Vein endothelial cell (primary cell): ENCODE measurements around the gene RNU6-9. TPM values are rescaled to one million over a fixed set of nuclear protein-coding genes. Genes with fewer than 3 reads are reported as not detected.

ENCODE experiments used
- small RNA-seq: library from RNA; depleted of rRNA; stranded (forward); fragments of <200 nt; gene quantifications from one replicate; pipeline ENCODE3, GENCODE V24; 2012
- total RNA-seq: library from RNA; depleted of rRNA; stranded (reverse); fragments of >200 nt; gene quantifications from 2 replicates; pipeline ENCODE4 v1.2.3, GENCODE V29; 2012

RNU6-9 gene
- total RNA-seq: not detected in 2 replicates

DNA sequence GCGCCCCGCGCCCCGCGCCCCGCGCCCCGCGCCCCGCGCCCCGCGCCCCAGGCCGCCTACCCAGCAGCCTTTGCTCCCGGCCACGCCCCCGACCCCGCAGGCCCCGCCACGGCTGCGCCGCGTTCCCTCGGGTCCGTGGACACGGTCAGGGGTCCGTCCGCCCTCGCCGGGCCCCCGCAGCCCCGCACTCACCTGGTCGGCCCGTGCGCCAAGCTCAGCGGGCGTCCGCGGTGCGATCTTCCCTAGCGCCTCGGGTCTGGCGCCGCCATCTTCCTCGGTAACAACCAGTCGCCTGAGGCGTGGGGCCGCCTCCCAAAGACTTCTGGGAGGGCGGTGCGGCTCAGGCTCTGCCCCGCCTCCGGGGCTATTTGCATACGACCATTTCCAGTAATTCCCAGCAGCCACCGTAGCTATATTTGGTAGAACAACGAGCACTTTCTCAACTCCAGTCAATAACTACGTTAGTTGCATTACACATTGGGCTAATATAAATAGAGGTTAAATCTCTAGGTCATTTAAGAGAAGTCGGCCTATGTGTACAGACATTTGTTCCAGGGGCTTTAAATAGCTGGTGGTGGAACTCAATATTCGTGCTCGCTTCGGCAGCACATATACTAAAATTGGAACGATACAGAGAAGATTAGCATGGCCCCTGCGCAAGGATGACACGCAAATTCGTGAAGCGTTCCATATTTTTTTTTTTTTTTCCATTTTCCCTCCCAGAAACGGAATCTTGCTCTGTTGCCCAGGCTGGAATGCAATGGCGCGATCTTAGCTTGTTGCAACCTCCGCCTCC, at the start of gene RNU6-9, which contains the start of gene MED16:
RNU6-9 (plus strand) TSS at position 591 of the 796 bp plus-strand sequence.
MED16 (minus strand) TSS at position 294 of the 796 bp plus-strand sequence. CDS start 2,056 bp downstream, outside the sequence.

DNA sequence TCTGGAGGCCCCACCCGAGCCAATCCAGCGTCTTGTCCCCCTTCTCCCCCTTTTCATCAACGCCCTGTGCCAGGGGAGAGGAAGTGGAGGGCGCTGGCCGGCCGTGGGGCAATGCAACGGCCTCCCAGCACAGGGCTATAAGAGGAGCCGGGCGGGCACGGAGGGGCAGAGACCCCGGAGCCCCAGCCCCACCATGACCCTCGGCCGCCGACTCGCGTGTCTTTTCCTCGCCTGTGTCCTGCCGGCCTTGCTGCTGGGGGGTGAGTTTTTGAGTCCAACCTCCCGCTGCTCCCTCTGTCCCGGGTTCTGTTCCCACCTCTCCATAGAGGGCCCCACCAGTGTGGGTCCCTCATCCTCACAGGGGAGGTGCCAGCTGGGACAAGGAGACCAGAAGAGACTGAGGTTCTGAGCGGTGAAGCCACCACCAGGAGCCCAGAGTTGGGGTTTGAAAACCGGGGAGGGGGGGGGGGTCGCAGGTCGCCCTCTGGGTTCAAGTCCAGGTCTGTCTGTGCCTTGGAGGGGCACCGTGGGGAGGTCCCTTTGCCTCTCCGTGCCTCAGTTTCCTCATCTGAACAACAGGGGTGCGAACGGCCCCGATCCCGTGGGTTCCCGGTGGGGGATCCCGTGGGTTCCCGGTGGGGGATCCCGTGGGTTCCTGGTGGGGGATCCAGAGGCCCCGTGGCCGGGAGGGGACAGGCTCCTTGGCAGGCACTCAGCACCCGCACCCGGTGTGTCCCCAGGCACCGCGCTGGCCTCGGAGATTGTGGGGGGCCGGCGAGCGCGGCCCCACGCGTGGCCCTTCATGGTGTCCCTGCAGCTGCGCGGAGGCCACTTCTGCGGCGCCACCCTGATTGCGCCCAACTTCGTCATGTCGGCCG, 40.9 kb upstream of the RNU6-9 start, which contains the start of gene ELANE:
ELANE (plus strand) TSS at position 168 of the 878 bp plus-strand sequence; CDS start at position 194, 26 bp downstream.

GRCh38 chr19:858868-859843, 34.1 kb upstream of the RNU6-9 start, which contains the start of gene CFD:
TSS of gene CFD (plus strand) at chr19:859664. CDS start at chr19:859690, 26 bp downstream.

GRCh38 chr19:913080-913748, 19.9 kb downstream of the RNU6-9 start, which contains the start of gene R3HDM4:
TSS of gene R3HDM4 (minus strand) at chr19:913219. CDS start at chr19:913157, 62 bp downstream.

GRCh38 chr19:917323-918151, 24.3 kb downstream of the RNU6-9 start, which contains the start of gene KISS1R:
TSS of gene KISS1R (plus strand) at chr19:917333. CDS start at chr19:917503, 170 bp downstream.

DNA sequence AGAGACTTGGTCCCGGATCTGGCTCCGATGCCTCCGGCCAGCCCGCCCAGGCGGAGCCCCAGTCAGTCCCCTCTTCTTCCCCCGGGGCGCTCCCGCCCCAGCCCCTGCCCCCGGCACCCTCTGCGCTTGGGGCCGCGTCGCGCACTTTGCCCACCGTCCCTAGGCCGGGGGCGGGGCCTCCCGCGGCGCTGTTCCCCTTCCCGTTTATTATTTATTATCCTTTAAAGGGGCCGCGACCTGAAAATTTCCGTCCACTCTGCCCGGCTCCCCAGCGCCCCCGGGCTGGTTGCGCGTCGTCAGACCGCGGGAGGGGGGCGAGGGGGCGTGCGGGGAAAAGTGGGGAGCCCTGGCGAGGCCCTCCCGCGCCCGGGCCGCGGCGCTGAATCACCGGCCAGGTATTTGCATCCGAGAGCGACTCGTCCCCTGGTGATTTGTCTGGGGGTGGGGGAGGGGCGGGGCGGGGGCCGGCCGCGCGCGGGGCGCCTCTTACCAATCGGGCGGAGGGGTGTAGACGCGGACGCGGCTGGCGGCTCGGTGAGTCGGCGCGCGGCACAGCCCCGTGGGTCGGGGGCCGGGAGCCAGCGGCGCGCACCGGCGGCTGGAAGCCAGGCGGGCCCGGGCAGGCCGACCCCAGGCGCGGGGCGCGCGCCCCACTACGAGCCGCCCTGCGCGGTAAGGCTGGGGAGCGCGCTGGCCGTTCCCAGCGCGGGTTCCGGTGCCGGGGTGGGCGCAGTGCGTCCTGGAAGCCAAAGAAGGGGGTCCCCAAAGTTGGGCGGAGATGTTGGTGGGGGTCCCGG, 32.4 kb downstream of the RNU6-9 start, which contains the start of gene ARID3A:
ARID3A (plus strand) TSS at position 510 of the 797 bp plus-strand sequence. CDS start 3,494 bp downstream, outside the sequence.

Small RNAs within 50 kb of the gene (small RNA-seq; reads per million reads assigned to genes)
- 0.72 reads per million, percentile 46 among the genes with 10 or more reads in this experiment for gene RNU6-9

Other genes with a start within 250 kb of the RNU6-9 start
- 64.5 and 69.2 TPM in 2 replicates for gene RNF126, start 230.3 kb upstream of the RNU6-9 start, total RNA-seq
- gene FSTL3, start 217.1 kb upstream of the RNU6-9 start, total RNA-seq: 8.4 and 32.3 TPM in 2 replicates
- 0.33 TPM in 1 of 2 replicates, not detected in the other for gene PRSS57, start 198.0 kb upstream of the RNU6-9 start, total RNA-seq
- 21.7 and 73.5 TPM in 2 replicates for gene PALM, start 184.5 kb upstream of the RNU6-9 start, total RNA-seq
- gene MISP, start 142.4 kb upstream of the RNU6-9 start, total RNA-seq: not detected in 2 replicates
- 242 and 257 TPM in 2 replicates for gene PTBP1, start 96.0 kb upstream of the RNU6-9 start, total RNA-seq
- 0.48 and 1.3 TPM in 2 replicates for gene PLPPR3, start 71.5 kb upstream of the RNU6-9 start, total RNA-seq
- not detected in 2 replicates for gene AZU1, start 65.6 kb upstream of the RNU6-9 start, total RNA-seq
- gene PRTN3, start 52.5 kb upstream of the RNU6-9 start, total RNA-seq: not detected in 2 replicates
- not detected in 2 replicates for gene ELANE, start 41.2 kb upstream of the RNU6-9 start, total RNA-seq
- gene CFD, start 33.8 kb upstream of the RNU6-9 start, total RNA-seq: 0.38 and 0.65 TPM in 2 replicates
- 30.2 and 32.3 TPM in 2 replicates for gene MED16, start 297 bp upstream of the RNU6-9 start, total RNA-seq
- 47.7 and 60.4 TPM in 2 replicates for gene R3HDM4, start 19.7 kb downstream of the RNU6-9 start, total RNA-seq
- not detected in 2 replicates for gene KISS1R, start 23.8 kb downstream of the RNU6-9 start, total RNA-seq
- 8.2 and 14.5 TPM in 2 replicates for gene ARID3A, start 32.6 kb downstream of the RNU6-9 start, total RNA-seq
- 74.6 and 116 TPM in 2 replicates for gene WDR18, start 90.9 kb downstream of the RNU6-9 start, total RNA-seq
- gene GRIN3B, start 106.9 kb downstream of the RNU6-9 start, total RNA-seq: 1.2 and 4.2 TPM in 2 replicates
- gene TMEM259, start 127.6 kb downstream of the RNU6-9 start, total RNA-seq: 82.6 and 118 TPM in 2 replicates
- gene RNU6-2, start 128.0 kb downstream of the RNU6-9 start, total RNA-seq: not detected in 2 replicates
- gene CNN2, start 133.1 kb downstream of the RNU6-9 start, total RNA-seq: 249 and 315 TPM in 2 replicates
- 7.6 and 10.1 TPM in 2 replicates for gene ABCA7, start 146.6 kb downstream of the RNU6-9 start, total RNA-seq
- 13.1 and 17.6 TPM in 2 replicates for gene ARHGAP45, start 173.7 kb downstream of the RNU6-9 start, total RNA-seq
- 148 and 173 TPM in 2 replicates for gene POLR2E, start 201.9 kb downstream of the RNU6-9 start, total RNA-seq
- gene GPX4, start 210.5 kb downstream of the RNU6-9 start, total RNA-seq: 418 and 553 TPM in 2 replicates